Measurements from ENCODE around the gene EDC3. TPM values are rescaled to one million over a fixed set of nuclear protein-coding genes. Genes with fewer than 3 reads are reported as not detected.
A peak's percentile ranks its signal among the peaks of the same experiment; 100 is the strongest.

EDC3 gene
- total RNA-seq, 1 donor from 2014 or later = 17.2 TPM

GRCh38 chr15:74636984-74637383, 58.8 kb downstream of the EDC3 start:
- peaks cover 85% of the 10 kb centered on the region for H3K36me3 ChIP-seq
- H3K9me3 ChIP-seq (replicated peaks) = no peaks in the 10 kb centered on the region
- no peak overlapping the region for H3K4me3 ChIP-seq
- H3K4me1 ChIP-seq = peaks cover 21% of the 10 kb centered on the region
- H3K27ac ChIP-seq (replicated peaks) = no peak overlapping the region
- intact Hi-C loops (cut with micrococcal nuclease) = loop anchor here (5.0 to 10.0 kb wide), 2 partner anchors 130 to 262 kb away; no protein-coding TSS in a partner anchor
- no peaks in the 10 kb centered on the region for H3K27me3 ChIP-seq (ENCODE audit: low read depth)
- no peak for DNase-seq
- TF ChIP-seq, protein P1, sequence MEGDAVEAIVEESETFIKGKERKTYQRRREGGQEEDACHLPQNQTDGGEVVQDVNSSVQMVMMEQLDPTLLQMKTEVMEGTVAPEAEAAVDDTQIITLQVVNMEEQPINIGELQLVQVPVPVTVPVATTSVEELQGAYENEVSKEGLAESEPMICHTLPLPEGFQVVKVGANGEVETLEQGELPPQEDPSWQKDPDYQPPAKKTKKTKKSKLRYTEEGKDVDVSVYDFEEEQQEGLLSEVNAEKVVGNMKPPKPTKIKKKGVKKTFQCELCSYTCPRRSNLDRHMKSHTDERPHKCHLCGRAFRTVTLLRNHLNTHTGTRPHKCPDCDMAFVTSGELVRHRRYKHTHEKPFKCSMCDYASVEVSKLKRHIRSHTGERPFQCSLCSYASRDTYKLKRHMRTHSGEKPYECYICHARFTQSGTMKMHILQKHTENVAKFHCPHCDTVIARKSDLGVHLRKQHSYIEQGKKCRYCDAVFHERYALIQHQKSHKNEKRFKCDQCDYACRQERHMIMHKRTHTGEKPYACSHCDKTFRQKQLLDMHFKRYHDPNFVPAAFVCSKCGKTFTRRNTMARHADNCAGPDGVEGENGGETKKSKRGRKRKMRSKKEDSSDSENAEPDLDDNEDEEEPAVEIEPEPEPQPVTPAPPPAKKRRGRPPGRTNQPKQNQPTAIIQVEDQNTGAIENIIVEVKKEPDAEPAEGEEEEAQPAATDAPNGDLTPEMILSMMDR (IDR thresholded peaks at IDR 0.05; ENCODE audit: borderline replicate concordance) = no peak

DNA sequence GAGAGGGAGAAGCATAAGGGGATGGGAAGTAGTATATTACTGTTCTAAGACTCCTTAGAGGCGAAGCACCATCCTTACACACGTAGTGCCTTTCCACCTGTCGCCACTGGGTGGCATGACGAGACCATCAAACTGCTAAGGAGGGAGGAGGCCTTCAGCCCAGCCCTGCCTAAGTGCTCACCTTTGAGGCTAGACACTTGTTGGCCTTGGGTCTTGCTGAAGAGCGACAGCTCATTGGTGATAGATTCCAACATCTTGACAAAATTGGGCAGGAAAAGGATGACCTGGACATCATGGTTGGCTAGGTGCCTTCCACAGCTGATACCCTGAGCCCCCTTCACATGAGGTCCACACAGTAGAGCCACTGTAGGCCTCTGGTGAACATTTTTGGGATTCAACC, 60.6 kb downstream of the EDC3 start:
- TF ChIP-seq, protein P1 (IDR thresholded peaks at IDR 0.05; ENCODE audit: borderline replicate concordance) = peak; percentile 90
- intact Hi-C loops (cut with micrococcal nuclease) = loop anchor here (5.0 to 10.0 kb wide), 2 partner anchors 132 to 260 kb away; no protein-coding TSS in a partner anchor
- Histone ChIP-seq H3K27me3 (ENCODE audit: low read depth) (no peaks in the 10 kb centered on the region), H3K27ac (replicated peaks) (no peak overlapping the region), H3K9me3 (replicated peaks) (no peaks in the 10 kb centered on the region), H3K4me1 (peaks cover 3% of the 10 kb centered on the region), H3K36me3 (peaks cover 93% of the 10 kb centered on the region), H3K4me3 (no peak overlapping the region)
- DNase-seq = peak; percentile 44

GRCh38 chr15:74633781-74634180, 62.0 kb downstream of the EDC3 start:
- Histone ChIP-seq H3K36me3 (peaks cover 93% of the 10 kb centered on the region), H3K4me1 (peaks cover 3% of the 10 kb centered on the region), H3K27ac (replicated peaks) (no peak overlapping the region), H3K9me3 (replicated peaks) (no peaks in the 10 kb centered on the region), H3K27me3 (ENCODE audit: low read depth) (no peaks in the 10 kb centered on the region), H3K4me3 (no peak overlapping the region)
- intact Hi-C loops (cut with micrococcal nuclease) = loop anchor here (10.0 kb wide), 1 partner anchor 259 kb away; no protein-coding TSS in a partner anchor
- TF ChIP-seq, protein P1 (IDR thresholded peaks at IDR 0.05; ENCODE audit: borderline replicate concordance) = no peak
- DNase-seq = no peak

- DNase-seq = no peak
- H3K36me3 ChIP-seq = peaks cover 94% of the 10 kb centered on the region
- no peak overlapping the region for H3K4me3 ChIP-seq
- TF ChIP-seq, protein P1 (IDR thresholded peaks at IDR 0.05; ENCODE audit: borderline replicate concordance) = no peak
- H3K27ac ChIP-seq (replicated peaks) = no peak overlapping the region
- peaks cover 4% of the 10 kb centered on the region for H3K4me1 ChIP-seq
- H3K27me3 ChIP-seq (ENCODE audit: low read depth) = no peaks in the 10 kb centered on the region
- intact Hi-C loops (cut with micrococcal nuclease) = loop anchor here (10.0 kb wide), 1 partner anchor 258 kb away; no protein-coding TSS in a partner anchor
- no peaks in the 10 kb centered on the region for H3K9me3 ChIP-seq (replicated peaks)
Measured at GRCh38 chr15:74632601-74633000, 63.2 kb downstream of the EDC3 start.

DNA sequence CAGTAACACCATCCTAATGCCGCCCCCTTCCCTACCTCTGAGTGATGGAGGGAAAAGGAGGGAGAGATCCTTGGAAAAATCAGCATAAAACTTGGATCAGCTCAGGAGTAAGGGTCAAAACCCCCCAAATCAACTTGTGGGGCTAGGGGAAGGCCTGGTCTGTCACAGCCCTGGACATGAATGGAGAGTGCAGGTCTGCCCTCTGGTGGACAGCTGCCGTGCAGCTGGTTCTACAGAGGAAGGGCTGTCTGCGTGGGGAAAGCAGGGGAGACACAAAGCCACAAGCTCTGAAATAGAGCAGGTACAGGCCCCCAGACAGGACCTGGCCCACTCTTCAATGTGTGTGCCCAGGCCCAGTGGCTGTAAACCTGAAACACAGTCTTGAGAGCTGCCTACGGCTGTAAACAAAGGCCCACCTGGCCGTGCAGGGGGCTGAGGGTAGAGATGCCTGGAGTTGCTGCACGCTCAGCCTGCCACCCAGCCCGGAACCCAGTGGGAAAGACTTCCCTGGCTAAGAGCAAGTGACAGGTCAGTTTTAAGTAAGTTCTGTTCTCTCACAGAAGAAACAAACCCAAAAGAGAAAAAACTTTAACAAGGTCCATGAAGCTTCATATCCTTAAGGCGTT, 63.8 kb downstream of the EDC3 start:
- TF ChIP-seq, protein P1 (IDR thresholded peaks at IDR 0.05; ENCODE audit: borderline replicate concordance) = peak; percentile 87
- Histone ChIP-seq H3K36me3 (peaks cover 94% of the 10 kb centered on the region), H3K4me3 (no peak overlapping the region), H3K27me3 (ENCODE audit: low read depth) (no peaks in the 10 kb centered on the region), H3K9me3 (replicated peaks) (no peaks in the 10 kb centered on the region), H3K27ac (replicated peaks) (no peak overlapping the region), H3K4me1 (peaks cover 8% of the 10 kb centered on the region)
- peak; percentile 54 for DNase-seq
- intact Hi-C loops (cut with micrococcal nuclease) = loop anchor here (10.0 kb wide), 1 partner anchor 257 kb away; no protein-coding TSS in a partner anchor
